ENCODE results near the gene KAZN. TPM values are rescaled to one million over a fixed set of nuclear protein-coding genes. Genes with fewer than 3 reads are reported as not detected.

Gene KAZN
- polyA plus RNA-seq, 1 donor from 2014 or later: 20.6 TPM

DNA sequence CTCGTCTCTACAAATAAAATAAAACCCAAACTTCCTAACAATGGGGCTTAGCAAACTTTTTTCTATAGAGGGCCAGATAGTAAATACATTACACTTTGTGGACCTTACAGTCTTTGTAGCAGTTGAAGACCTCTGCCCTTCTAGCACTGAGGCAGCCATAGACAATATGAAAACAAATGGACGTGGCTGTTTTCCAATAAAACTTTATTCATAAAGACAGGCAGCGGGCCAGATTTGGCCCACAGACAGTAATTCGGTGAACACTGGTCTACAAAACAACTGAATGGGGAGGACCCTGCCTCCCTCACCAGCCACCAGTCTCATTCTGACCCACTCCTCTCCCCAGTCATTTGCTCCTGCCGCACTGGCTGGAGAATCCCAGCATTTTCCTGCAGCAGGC, 162.3 kb downstream of the KAZN start:
- H3K27me3 ChIP-seq (ENCODE audit: insufficient read depth, low read depth, low read length): no peaks in the 10 kb centered on the region
- no peaks in the 10 kb centered on the region for H3K9me3 ChIP-seq (ENCODE audit: low read length)
- H3F3A ChIP-seq (ENCODE audit: insufficient read depth, low read length, poor library complexity, severe bottlenecking): no peaks in the 10 kb centered on the region
- H2AFZ ChIP-seq (ENCODE audit: low read depth, low read length): no peak overlapping the region
- no peaks in the 10 kb centered on the region for H3K36me3 ChIP-seq (ENCODE audit: insufficient read depth, low read length)
- H4K20me1 ChIP-seq (ENCODE audit: insufficient read depth): no peaks in the 10 kb centered on the region
- peaks cover 3% of the 10 kb centered on the region for H3K79me2 ChIP-seq (replicated peaks; ENCODE audit: insufficient read depth, low read length)
- no peak overlapping the region for H3K27ac ChIP-seq (ENCODE audit: low read length)
- no peak overlapping the region for H3K4me3 ChIP-seq (ENCODE audit: low read length)
- H3K9ac ChIP-seq (ENCODE audit: low read length): no peak overlapping the region
- no peak overlapping the region for H3K4me2 ChIP-seq (ENCODE audit: low read length)
- TF ChIP-seq MXI1 (conservative IDR thresholded peaks at IDR 0.05; ENCODE audit: poor library complexity, severe bottlenecking): no peak
- TF ChIP-seq EZH2 (IDR thresholded peaks at IDR 0.05; ENCODE audit: borderline replicate concordance, insufficient read depth, low read length, poor library complexity, severe bottlenecking): no peak
- TF ChIP-seq, protein P1, sequence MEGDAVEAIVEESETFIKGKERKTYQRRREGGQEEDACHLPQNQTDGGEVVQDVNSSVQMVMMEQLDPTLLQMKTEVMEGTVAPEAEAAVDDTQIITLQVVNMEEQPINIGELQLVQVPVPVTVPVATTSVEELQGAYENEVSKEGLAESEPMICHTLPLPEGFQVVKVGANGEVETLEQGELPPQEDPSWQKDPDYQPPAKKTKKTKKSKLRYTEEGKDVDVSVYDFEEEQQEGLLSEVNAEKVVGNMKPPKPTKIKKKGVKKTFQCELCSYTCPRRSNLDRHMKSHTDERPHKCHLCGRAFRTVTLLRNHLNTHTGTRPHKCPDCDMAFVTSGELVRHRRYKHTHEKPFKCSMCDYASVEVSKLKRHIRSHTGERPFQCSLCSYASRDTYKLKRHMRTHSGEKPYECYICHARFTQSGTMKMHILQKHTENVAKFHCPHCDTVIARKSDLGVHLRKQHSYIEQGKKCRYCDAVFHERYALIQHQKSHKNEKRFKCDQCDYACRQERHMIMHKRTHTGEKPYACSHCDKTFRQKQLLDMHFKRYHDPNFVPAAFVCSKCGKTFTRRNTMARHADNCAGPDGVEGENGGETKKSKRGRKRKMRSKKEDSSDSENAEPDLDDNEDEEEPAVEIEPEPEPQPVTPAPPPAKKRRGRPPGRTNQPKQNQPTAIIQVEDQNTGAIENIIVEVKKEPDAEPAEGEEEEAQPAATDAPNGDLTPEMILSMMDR (IDR thresholded peaks at IDR 0.05; ENCODE audit: poor library complexity, severe bottlenecking): no peak
- TF ChIP-seq EP300 (conservative IDR thresholded peaks at IDR 0.05; ENCODE audit: poor library complexity, severe bottlenecking): no peak
- no peak for TF ChIP-seq POLR2AphosphoS5 (IDR thresholded peaks at IDR 0.05)
- TF ChIP-seq, protein P2, sequence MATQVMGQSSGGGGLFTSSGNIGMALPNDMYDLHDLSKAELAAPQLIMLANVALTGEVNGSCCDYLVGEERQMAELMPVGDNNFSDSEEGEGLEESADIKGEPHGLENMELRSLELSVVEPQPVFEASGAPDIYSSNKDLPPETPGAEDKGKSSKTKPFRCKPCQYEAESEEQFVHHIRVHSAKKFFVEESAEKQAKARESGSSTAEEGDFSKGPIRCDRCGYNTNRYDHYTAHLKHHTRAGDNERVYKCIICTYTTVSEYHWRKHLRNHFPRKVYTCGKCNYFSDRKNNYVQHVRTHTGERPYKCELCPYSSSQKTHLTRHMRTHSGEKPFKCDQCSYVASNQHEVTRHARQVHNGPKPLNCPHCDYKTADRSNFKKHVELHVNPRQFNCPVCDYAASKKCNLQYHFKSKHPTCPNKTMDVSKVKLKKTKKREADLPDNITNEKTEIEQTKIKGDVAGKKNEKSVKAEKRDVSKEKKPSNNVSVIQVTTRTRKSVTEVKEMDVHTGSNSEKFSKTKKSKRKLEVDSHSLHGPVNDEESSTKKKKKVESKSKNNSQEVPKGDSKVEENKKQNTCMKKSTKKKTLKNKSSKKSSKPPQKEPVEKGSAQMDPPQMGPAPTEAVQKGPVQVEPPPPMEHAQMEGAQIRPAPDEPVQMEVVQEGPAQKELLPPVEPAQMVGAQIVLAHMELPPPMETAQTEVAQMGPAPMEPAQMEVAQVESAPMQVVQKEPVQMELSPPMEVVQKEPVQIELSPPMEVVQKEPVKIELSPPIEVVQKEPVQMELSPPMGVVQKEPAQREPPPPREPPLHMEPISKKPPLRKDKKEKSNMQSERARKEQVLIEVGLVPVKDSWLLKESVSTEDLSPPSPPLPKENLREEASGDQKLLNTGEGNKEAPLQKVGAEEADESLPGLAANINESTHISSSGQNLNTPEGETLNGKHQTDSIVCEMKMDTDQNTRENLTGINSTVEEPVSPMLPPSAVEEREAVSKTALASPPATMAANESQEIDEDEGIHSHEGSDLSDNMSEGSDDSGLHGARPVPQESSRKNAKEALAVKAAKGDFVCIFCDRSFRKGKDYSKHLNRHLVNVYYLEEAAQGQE (IDR thresholded peaks at IDR 0.05; ENCODE audit: borderline replicate concordance): no peak
- TF ChIP-seq SMC3 (conservative IDR thresholded peaks at IDR 0.05; ENCODE audit: poor library complexity): no peak
- no peak for TF ChIP-seq TAF1 (IDR thresholded peaks at IDR 0.05; ENCODE audit: low read depth)
- TF ChIP-seq RAD21 (conservative IDR thresholded peaks at IDR 0.05): no peak
- no peaks in the 10 kb centered on the region for H3K9me2 ChIP-seq (ENCODE audit: insufficient read depth, low read length)

DNA sequence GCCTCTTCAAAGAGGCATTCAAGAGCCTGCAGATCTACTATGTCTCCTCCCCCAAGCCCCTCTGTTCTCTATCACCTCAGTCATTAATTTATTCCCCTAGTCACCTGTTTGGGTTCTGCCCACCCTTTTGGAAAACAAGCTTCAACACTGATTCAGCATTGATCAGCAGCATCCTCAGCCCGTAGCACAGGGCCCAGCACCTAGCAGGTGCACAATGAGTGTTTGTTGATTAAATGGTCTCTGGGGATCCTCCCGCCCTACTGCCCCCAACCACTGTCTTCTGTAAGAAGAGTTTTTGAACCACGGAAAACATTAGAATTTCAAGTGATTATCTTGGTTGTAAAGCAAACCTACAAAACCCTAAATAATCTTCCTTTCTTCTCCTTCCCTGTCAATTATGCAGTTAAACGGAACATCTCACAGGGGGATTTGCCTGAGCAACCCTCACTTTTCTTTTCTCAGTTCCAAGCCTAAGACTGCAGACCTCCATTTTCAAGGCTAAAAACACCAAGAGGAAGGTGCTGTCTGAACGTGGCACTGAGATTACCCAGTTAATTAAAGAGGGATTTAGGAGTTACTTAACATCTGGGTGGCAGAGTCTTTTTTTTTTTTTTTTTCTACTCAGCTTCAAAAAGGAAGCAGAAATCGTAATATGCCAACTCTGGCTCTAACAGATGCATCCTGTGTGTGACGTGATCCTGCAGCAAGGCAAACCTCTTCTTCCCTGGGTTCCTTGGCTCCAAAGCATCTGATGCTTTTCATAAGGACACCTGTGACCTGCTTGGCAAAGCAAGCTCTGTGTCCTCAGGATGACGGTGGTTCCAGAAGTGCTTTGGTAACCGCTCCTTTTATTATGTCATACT, 163.0 kb downstream of the KAZN start:
- Histone ChIP-seq H3K9me2 (ENCODE audit: insufficient read depth, low read length) (no peaks in the 10 kb centered on the region), H3K27ac (ENCODE audit: low read length) (no peak overlapping the region), H3F3A (ENCODE audit: insufficient read depth, low read length, poor library complexity, severe bottlenecking) (no peaks in the 10 kb centered on the region), H3K9me3 (ENCODE audit: low read length) (no peaks in the 10 kb centered on the region), H3K4me3 (ENCODE audit: low read length) (no peak overlapping the region), H3K36me3 (ENCODE audit: insufficient read depth, low read length) (no peaks in the 10 kb centered on the region), H3K4me2 (ENCODE audit: low read length) (no peak overlapping the region), H4K20me1 (ENCODE audit: insufficient read depth) (no peaks in the 10 kb centered on the region), H3K9ac (ENCODE audit: low read length) (no peak overlapping the region), H3K79me2 (replicated peaks; ENCODE audit: insufficient read depth, low read length) (peaks cover 3% of the 10 kb centered on the region), H3K27me3 (ENCODE audit: insufficient read depth, low read depth, low read length) (no peaks in the 10 kb centered on the region), H2AFZ (ENCODE audit: low read depth, low read length) (no peak overlapping the region)
- TF ChIP-seq MXI1 (conservative IDR thresholded peaks at IDR 0.05; ENCODE audit: poor library complexity, severe bottlenecking) (no peak), POLR2AphosphoS5 (IDR thresholded peaks at IDR 0.05) (no peak), RAD21 (conservative IDR thresholded peaks at IDR 0.05) (no peak), SMC3 (conservative IDR thresholded peaks at IDR 0.05; ENCODE audit: poor library complexity) (no peak), EZH2 (IDR thresholded peaks at IDR 0.05; ENCODE audit: borderline replicate concordance, insufficient read depth, low read length, poor library complexity, severe bottlenecking) (no peak)
- TF ChIP-seq, protein P1 (IDR thresholded peaks at IDR 0.05; ENCODE audit: poor library complexity, severe bottlenecking): no peak
